Sigmoid colon (tissue), 4 donors: ENCODE measurements around the gene TSPAN18.

Experiments
- EP300 ChIP-seq, 4 donors: sonication (generic); formaldehyde crosslinking; IDR thresholded peaks; one replicate each; pipeline ENCODE4 v1.6.1; 2017; ENCODE audit warnings: antibody characterized with exemption in 4 of 4
- POLR2A ChIP-seq, 2 donors: fragments of 450-650 bp; IDR thresholded peaks; one replicate each; pipeline ENCODE4 v1.6.1; 2016; ENCODE audit warnings: antibody characterized with exemption in 2 of 2, mild to moderate bottlenecking in 2 of 2, moderate library complexity in 2 of 2
- POLR2AphosphoS5 ChIP-seq, 4 donors: sonication (generic); formaldehyde crosslinking; IDR thresholded peaks; one replicate each; pipeline ENCODE4 v1.6.1; 2017; ENCODE audit warnings: antibody characterized with exemption in 4 of 4
- TF ChIP-seq, protein P1 (sequence below), 4 experiments: fragments of 450-650 bp in 3 of 4; fragments of 200-600 bp in 1 of 4; IDR thresholded peaks; one replicate each; pipeline ENCODE4 v1.5.1; 2016 to 2019; ENCODE audit warnings: antibody characterized with exemption in 4 of 4, mild to moderate bottlenecking in 3 of 4, moderate library complexity in 2 of 4

DNA sequence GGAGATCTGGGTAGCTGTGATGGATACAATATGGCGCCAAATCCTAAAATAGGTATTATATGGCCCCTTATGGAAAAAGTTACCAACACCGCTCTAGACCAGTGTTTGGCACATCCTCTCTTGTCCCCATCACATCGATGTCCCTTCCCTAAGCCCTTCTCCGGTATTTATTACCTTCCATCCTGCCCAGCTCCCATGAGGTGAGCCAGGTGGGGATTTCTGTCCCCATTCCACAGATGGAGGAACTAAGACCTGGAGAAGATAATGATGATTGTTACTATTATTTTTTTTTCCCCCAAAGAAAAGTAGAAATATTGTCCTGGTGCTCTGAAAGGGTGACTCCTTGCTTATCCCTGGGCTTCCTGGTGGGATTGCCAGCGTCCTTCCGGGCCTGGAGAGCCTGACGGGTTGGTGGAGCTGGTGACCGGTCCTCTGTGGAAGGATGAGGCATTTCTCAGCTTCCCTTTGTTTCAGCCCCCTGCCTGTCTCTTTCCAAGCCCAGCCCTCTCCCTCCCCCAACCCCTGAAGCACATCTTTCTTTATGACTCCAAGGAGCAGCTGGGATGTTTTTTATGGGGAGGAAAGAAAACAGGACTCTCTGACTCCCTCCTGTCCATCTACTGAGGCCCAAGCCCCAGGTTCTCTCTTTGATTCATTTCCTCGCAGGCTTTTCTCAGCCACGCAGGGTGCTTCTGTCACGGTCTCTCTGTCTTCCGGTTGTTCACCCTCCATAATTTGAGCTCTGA is 158.5 kb downstream of the TSPAN18 start:
- TF ChIP-seq POLR2A (IDR thresholded peaks at IDR 0.05) = no peak
- TF ChIP-seq POLR2AphosphoS5 (IDR thresholded peaks at IDR 0.05) = no peak
- TF ChIP-seq, protein P1, sequence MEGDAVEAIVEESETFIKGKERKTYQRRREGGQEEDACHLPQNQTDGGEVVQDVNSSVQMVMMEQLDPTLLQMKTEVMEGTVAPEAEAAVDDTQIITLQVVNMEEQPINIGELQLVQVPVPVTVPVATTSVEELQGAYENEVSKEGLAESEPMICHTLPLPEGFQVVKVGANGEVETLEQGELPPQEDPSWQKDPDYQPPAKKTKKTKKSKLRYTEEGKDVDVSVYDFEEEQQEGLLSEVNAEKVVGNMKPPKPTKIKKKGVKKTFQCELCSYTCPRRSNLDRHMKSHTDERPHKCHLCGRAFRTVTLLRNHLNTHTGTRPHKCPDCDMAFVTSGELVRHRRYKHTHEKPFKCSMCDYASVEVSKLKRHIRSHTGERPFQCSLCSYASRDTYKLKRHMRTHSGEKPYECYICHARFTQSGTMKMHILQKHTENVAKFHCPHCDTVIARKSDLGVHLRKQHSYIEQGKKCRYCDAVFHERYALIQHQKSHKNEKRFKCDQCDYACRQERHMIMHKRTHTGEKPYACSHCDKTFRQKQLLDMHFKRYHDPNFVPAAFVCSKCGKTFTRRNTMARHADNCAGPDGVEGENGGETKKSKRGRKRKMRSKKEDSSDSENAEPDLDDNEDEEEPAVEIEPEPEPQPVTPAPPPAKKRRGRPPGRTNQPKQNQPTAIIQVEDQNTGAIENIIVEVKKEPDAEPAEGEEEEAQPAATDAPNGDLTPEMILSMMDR (IDR thresholded peaks at IDR 0.05) = no peak
- TF ChIP-seq EP300 (IDR thresholded peaks at IDR 0.05) = no peak
